H1 (cell line): ENCODE data around the gene CD247. TPM values are rescaled to one million over a fixed set of nuclear protein-coding genes. Genes with fewer than 3 reads are reported as not detected.

Source experiments
- CTCF ChIA-PET: fragments of 300-600 bp; sonication (Branson Sonifier 250); formaldehyde crosslinking; loops from one replicate; lab custom pipeline; 2021; ENCODE audit not compliant: partially characterized antibody; lab: Charles Lee
- POLR2A ChIA-PET: fragments of 300-600 bp; sonication (Branson Sonifier 250); formaldehyde crosslinking; loops from one replicate; lab custom pipeline; 2021; ENCODE audit warnings: inconsistent platforms; ENCODE audit not compliant: partially characterized antibody; lab: Charles Lee
- DNase-seq, 2 experiments: peaks; one replicate each; pipeline versions ENCODE4 v3.0.0 to v3.0.0-alpha.2; 2010 to 2022; ENCODE audit warnings: low spot score in 2 of 2, low read depth in 1 of 2, mixed read lengths in 1 of 2
- FAIRE-seq: peaks from 2 replicates; lab custom pipeline; 2011; peaks lifted over from hg19 to GRCh38; lab: Jason Lieb, UNC
- H2AFZ ChIP-seq: 2 replicates; pipeline ENCODE4 v1.8.1; 2012; ENCODE audit warnings: low read length, inconsistent platforms
- H2AK5ac ChIP-seq: 2 replicates; pipeline ENCODE4 v1.6.1; 2013; ENCODE audit warnings: low read depth, low read length
- H2BK120ac ChIP-seq: replicated peaks from 2 replicates; pipeline ENCODE3; 2013; ENCODE audit warnings: low read depth, low read length, inconsistent platforms
- H2BK12ac ChIP-seq: 2 replicates; pipeline ENCODE4 v1.6.1; 2013; ENCODE audit warnings: low read depth, low read length
- H2BK15ac ChIP-seq: 2 replicates; pipeline ENCODE4 v1.6.1; 2013; ENCODE audit warnings: low read length
- H2BK20ac ChIP-seq: 2 replicates; pipeline ENCODE4 v1.6.1; 2013; ENCODE audit warnings: low read length
- H2BK5ac ChIP-seq: 2 replicates; pipeline ENCODE4 v1.6.1; 2013; ENCODE audit warnings: low read depth, low read length
- H3K14ac ChIP-seq: 2 replicates; pipeline ENCODE4 v1.6.1; 2013; ENCODE audit warnings: inconsistent platforms; ENCODE audit not compliant: insufficient read length
- H3K18ac ChIP-seq: 2 replicates; pipeline ENCODE4 v1.6.1; 2013; ENCODE audit warnings: low read length; ENCODE audit errors: extremely low read depth
- H3K23ac ChIP-seq: 2 replicates; pipeline ENCODE4 v1.6.1; 2013; ENCODE audit warnings: inconsistent platforms; ENCODE audit not compliant: insufficient read length
- H3K23me2 ChIP-seq: 2 replicates; pipeline ENCODE4 v1.6.1; 2013; ENCODE audit warnings: low read depth, low read length
- H3K27ac ChIP-seq: 2 replicates; pipeline ENCODE4 v1.6.1; 2011; ENCODE audit warnings: low read depth, low read length, inconsistent platforms
- H3K27me3 ChIP-seq, 4 experiments: replicated peaks in 1 of 4; 1 replicate in 1 of 4; 2 replicates in 3 of 4; pipeline versions ENCODE4 v1.6.1 to v1.8.1; 2011 to 2013; ENCODE audit warnings: low read length in 3 of 4, mild to moderate bottlenecking in 3 of 4, inconsistent platforms in 2 of 4, mixed read lengths in 2 of 4, moderate library complexity in 1 of 4; ENCODE audit not compliant: control insufficient read depth in 3 of 4, insufficient read depth in 3 of 4; ENCODE audit errors: extremely low read depth in 1 of 4
- H3K36me3 ChIP-seq, 4 experiments: 2 replicates each; pipeline versions ENCODE4 v1.6.1 to v1.8.1; 2011 to 2013; ENCODE audit warnings: mild to moderate bottlenecking in 4 of 4, low read length in 3 of 4, moderate library complexity in 2 of 4, control low read depth in 1 of 4, inconsistent platforms in 1 of 4; ENCODE audit not compliant: insufficient read depth in 4 of 4, control insufficient read depth in 2 of 4
- H3K4ac ChIP-seq: replicated peaks from 2 replicates; pipeline ENCODE3; 2013; ENCODE audit warnings: low read length, low read depth, mixed read lengths, inconsistent platforms; ENCODE audit not compliant: insufficient read length
- H3K4me1 ChIP-seq, 4 experiments: replicated peaks in 1 of 4; 1 replicate in 1 of 4; 2 replicates in 3 of 4; pipeline versions ENCODE4 v1.6.1 to v1.8.1; 2011 to 2013; ENCODE audit warnings: low read length in 3 of 4, inconsistent platforms in 2 of 4, mixed read lengths in 1 of 4; ENCODE audit not compliant: insufficient read depth in 4 of 4, control insufficient read depth in 3 of 4
- H3K4me2 ChIP-seq, 2 experiments: 2 replicates each; pipeline versions ENCODE4 v1.6.1 to v1.8.1; 2011 to 2013; ENCODE audit warnings: low read depth in 2 of 2, low read length in 2 of 2, control low read depth in 1 of 2, inconsistent platforms in 1 of 2, mild to moderate bottlenecking in 1 of 2; ENCODE audit not compliant: insufficient read depth in 1 of 2
- H3K4me3 ChIP-seq, 4 experiments: fragments of 200-600, 300-600 bp in 1 of 4; sonication (generic), shearing (Covaris generic), sonication (Bioruptor Twin) in 1 of 4; 2 replicates each; pipeline versions ENCODE4 v1.5.1 to v1.8.1; 2011 to 2016; ENCODE audit warnings: low read length in 4 of 4, low read depth in 3 of 4, control low read depth in 2 of 4, inconsistent platforms in 2 of 4, mild to moderate bottlenecking in 2 of 4, mixed read lengths in 1 of 4, moderate library complexity in 1 of 4; ENCODE audit not compliant: insufficient read depth in 2 of 4; ENCODE audit errors: extremely low read depth in 1 of 4
- H3K56ac ChIP-seq: replicated peaks from 2 replicates; pipeline ENCODE3; 2013; ENCODE audit warnings: low read depth, mild to moderate bottlenecking, mixed read lengths, low read length, inconsistent platforms; ENCODE audit not compliant: insufficient read length
- H3K79me1 ChIP-seq: 2 replicates; pipeline ENCODE4 v1.6.1; 2013; ENCODE audit warnings: low read depth, low read length, control low read depth
- H3K79me2 ChIP-seq, 2 experiments: 2 replicates each; pipeline versions ENCODE4 v1.6.1 to v1.8.1; 2012 to 2013; ENCODE audit warnings: low read length in 2 of 2, mild to moderate bottlenecking in 2 of 2, inconsistent platforms in 1 of 2; ENCODE audit not compliant: insufficient read depth in 2 of 2, control insufficient read depth in 1 of 2
- H3K9ac ChIP-seq, 4 experiments: replicated peaks in 1 of 4; 1 replicate in 1 of 4; 2 replicates in 3 of 4; pipeline versions ENCODE4 v1.6.1 to v1.8.1; 2011 to 2013; ENCODE audit warnings: low read depth in 3 of 4, low read length in 3 of 4, control low read depth in 2 of 4, mild to moderate bottlenecking in 2 of 4, moderate library complexity in 2 of 4, inconsistent platforms in 1 of 4; ENCODE audit errors: extremely low read depth in 1 of 4
- H3K9me3 ChIP-seq, 2 experiments: 2 replicates each; pipeline versions ENCODE4 v1.6.1 to v1.8.1; 2012 to 2013; ENCODE audit warnings: mild to moderate bottlenecking in 2 of 2, moderate library complexity in 2 of 2, control low read depth in 1 of 2, inconsistent platforms in 1 of 2, low read depth in 1 of 2, low read length in 1 of 2, mixed read lengths in 1 of 2; ENCODE audit not compliant: insufficient read depth in 2 of 2
- H4K20me1 ChIP-seq, 2 experiments: replicated peaks in 1 of 2; 2 replicates each; pipeline versions ENCODE3 to v1.8.1; 2011 to 2013; ENCODE audit warnings: inconsistent platforms in 2 of 2, low read length in 2 of 2, mild to moderate bottlenecking in 1 of 2; ENCODE audit not compliant: insufficient read depth in 2 of 2, control insufficient read depth in 1 of 2
- H4K5ac ChIP-seq: 2 replicates; pipeline ENCODE4 v1.6.1; 2013; ENCODE audit warnings: low read length, low read depth, mixed read lengths, inconsistent platforms; ENCODE audit not compliant: insufficient read length
- H4K8ac ChIP-seq: 2 replicates; pipeline ENCODE4 v1.8.0; 2013; ENCODE audit warnings: mild to moderate bottlenecking, moderate library complexity, low read length, inconsistent platforms; ENCODE audit not compliant: insufficient read depth; ENCODE audit errors: extremely low read depth
- H4K91ac ChIP-seq: replicated peaks from 2 replicates; pipeline ENCODE3; 2013; ENCODE audit warnings: low read length, mixed read lengths, inconsistent platforms; ENCODE audit not compliant: insufficient read length
- CBX8 ChIP-seq: fragments of 300-800, 300-1000 bp; sonication (generic); IDR thresholded peaks from 2 replicates; pipeline ENCODE4 v1.7.1; 2016; ENCODE audit warnings: low read depth, low read length, borderline replicate concordance
- CHD1 ChIP-seq: IDR thresholded peaks from 2 replicates; pipeline ENCODE4 v1.6.1; 2012; ENCODE audit warnings: low read depth, low read length, improper control_type of control experiment
- CTCF ChIP-seq, 3 experiments: IDR thresholded peaks; 1 replicate in 2 of 3; 2 replicates in 1 of 3; pipeline versions ENCODE4 v1.5.1 to v1.6.1; 2011; ENCODE audit warnings: low read length in 3 of 3, mild to moderate bottlenecking in 3 of 3, inconsistent platforms in 2 of 3, low read depth in 1 of 3, moderate library complexity in 1 of 3; ENCODE audit not compliant: insufficient read depth in 1 of 3; ENCODE audit errors: control extremely low read depth in 1 of 3
- NRF1 ChIP-seq: IDR thresholded peaks from 2 replicates; pipeline ENCODE4 v1.6.1; 2011; ENCODE audit warnings: mild to moderate bottlenecking, low read depth, low read length, improper control_type of control experiment
- RAD21 ChIP-seq, 2 experiments: IDR thresholded peaks in 1 of 2; conservative IDR thresholded peaks in 1 of 2; 2 replicates each; pipeline ENCODE4 v1.6.1; 2011; ENCODE audit warnings: low read depth in 2 of 2, low read length in 2 of 2, improper control_type of control experiment in 1 of 2, inconsistent platforms in 1 of 2, mild to moderate bottlenecking in 1 of 2, moderate library complexity in 1 of 2
- RNF2 ChIP-seq: fragments of 200-900, 300-1000 bp; sonication (generic); IDR thresholded peaks from 2 replicates; pipeline ENCODE4 v1.7.1; 2016; ENCODE audit warnings: borderline replicate concordance, low read depth, mild to moderate bottlenecking, antibody characterized with exemption, low read length; ENCODE audit not compliant: poor library complexity, severe bottlenecking; ENCODE audit errors: missing control alignments
- SIN3A ChIP-seq, 2 experiments: IDR thresholded peaks in 1 of 2; conservative IDR thresholded peaks in 1 of 2; 2 replicates each; pipeline ENCODE4 v1.6.1; 2011 to 2012; ENCODE audit warnings: low read length in 2 of 2, improper control_type of control experiment in 1 of 2, low read depth in 1 of 2, mild to moderate bottlenecking in 1 of 2
- SP2 ChIP-seq: IDR thresholded peaks from 2 replicates; pipeline ENCODE4 v1.6.1; 2012; ENCODE audit warnings: mild to moderate bottlenecking, low read length, inconsistent platforms
- WGBS, 2 experiments: shearing (Covaris generic) in 1 of 2; methylation state at CpG; one replicate each; pipeline versions ENCODE4 v1.1.6 to v1.1.7; 2013 to 2015; ENCODE audit warnings: low lambda C conversion rate in 2 of 2, mixed read lengths in 2 of 2, inconsistent platforms in 1 of 2, low coverage in 1 of 2, missing lambda C conversion rate in 1 of 2; ENCODE audit not compliant: insufficient replicate concordance in 2 of 2, insufficient coverage in 1 of 2, insufficient read length in 1 of 2; ENCODE audit errors: extremely low coverage in 1 of 2, missing lambda C conversion rate in 1 of 2; 5-methylcytosine and 5-hydroxymethylcytosine counted together
- polyA plus RNA-seq, 7 experiments: library from polyadenylated mRNA; depleted of rRNA in 3 of 7; stranded (reverse) in 5 of 7; unstranded in 2 of 7; fragments of >200 nt in 5 of 7; fragments of 200-250 nt in 2 of 7; gene quantifications; 1 replicate in 5 of 7; 2 replicates in 1 of 7; 4 replicates in 1 of 7; pipeline versions ENCODE4 v1.2.1 to v1.2.3, GENCODE V29; 2011 to 2013; ENCODE audit warnings: missing spikeins in 2 of 7, mixed read lengths in 2 of 7
- total RNA-seq: library from RNA; stranded (reverse); fragmentation: NEBNext Ultra II Directional; extraction: Animal tissue kit (Norgen Biotek cat#: 25700); gene quantifications from 2 replicates; pipeline ENCODE4 v1.2.1, GENCODE V29; 2021

Gene CD247
- total and polyA plus RNA-seq, 2 of the 8 experiments (the other 6 are each of a cell fraction or from before 2014, with no cell fraction given), result 2.0 to 2.2 TPM

GRCh38 chr1:167543199-167543990 is 25.1 kb upstream of the CD247 start:
- Histone ChIP-seq H4K20me1 (no peaks in the 10 kb centered on the region), H4K8ac (no peak overlapping the region), H2AFZ (no peak overlapping the region), H2BK20ac (no peak overlapping the region), H3K79me2 (no peaks in the 10 kb centered on the region), H3K23ac (no peak overlapping the region), H2BK15ac (no peak overlapping the region), H3K4me2 (no peak overlapping the region), H3K79me1 (no peaks in the 10 kb centered on the region), H3K4me1 (peaks cover 0 to 4% (median 3%) of the 10 kb centered on the region in 4 experiments; a peak in 2 of 7 replicates), H3K27me3 (no peaks in the 10 kb centered on the region; a peak in 1 of 7 replicates), H3K14ac (no peak overlapping the region), H2BK12ac (no peak overlapping the region), H3K4me3 (no peak overlapping the region), H2BK120ac (no peak overlapping the region), H3K4ac (no peak overlapping the region), H3K56ac (no peak overlapping the region), H2BK5ac (no peak overlapping the region), H3K23me2 (no peaks in the 10 kb centered on the region), H4K91ac (no peak overlapping the region), H2AK5ac (no peak overlapping the region), H4K5ac (no peak overlapping the region), H3K18ac (no peak overlapping the region), H3K9me3 (no peaks in the 10 kb centered on the region), H3K36me3 (peaks cover 0 to 18% (median 0%) of the 10 kb centered on the region in 4 experiments; a peak in 3 of 8 replicates), H3K27ac (no peak overlapping the region), H3K9ac (no peak overlapping the region)
- CTCF ChIA-PET, result interaction anchor here (0.6 to 1.0 kb wide), 3 partner anchors 10 to 111 kb away, joined by 3 to 6 read pairs (median 3); no protein-coding TSS in a partner anchor
- FAIRE-seq, result no peak
- 90% methylated on average over 12 of the region's 13 CpGs; no CpG with 5 or more reads in 1 of the 2 experiments for WGBS, 2 experiments
- no peak for DNase-seq
- POLR2A ChIA-PET, result interaction anchor here (1.5 kb wide), 1 partner anchor 10 kb away, joined by 11 read pairs; the partner anchor contains the start of gene CREG1
- TF ChIP-seq RNF2 (no peak), CBX8 (no peak), NRF1 (no peak), SP2 (no peak), SIN3A (conservative IDR thresholded peaks at IDR 0.05 in 1 of 2, IDR thresholded peaks at IDR 0.05 in 1 of 2; ENCODE audit: low read depth in 1 of 2, low read length in 2 of 2) (no peak), CHD1 (no peak), CTCF (IDR thresholded peaks at IDR 0.05; ENCODE audit: control extremely low read depth in 1 of 3, insufficient read depth in 1 of 3, low read depth in 1 of 3, low read length in 3 of 3) (no peak), RAD21 (IDR thresholded peaks at IDR 0.05 in 1 of 2, conservative IDR thresholded peaks at IDR 0.05 in 1 of 2; ENCODE audit: low read depth in 2 of 2, low read length in 2 of 2) (no peak)
